H4 (cell line): ENCODE data around the gene SLC38A3. TPM values are rescaled to one million over a fixed set of nuclear protein-coding genes. Genes with fewer than 3 reads are reported as not detected.
"Not testable (repeated sequence)": the region's sequence is repeated elsewhere in the genome, so short reads cannot be mapped to it uniquely, and the experiment has no call there.

Experiments
- DNase-seq: peaks from one replicate; pipeline ENCODE4 v3.0.0-alpha.2; 2015; ENCODE audit warnings: low spot score
- total RNA-seq: library from RNA; depleted of rRNA; stranded (reverse); fragments of >200 nt; shearing (Covaris generic); gene quantifications from 2 replicates; pipeline ENCODE4 v1.2.3, GENCODE V29; 2014

Gene SLC38A3
- total RNA-seq, 1 experiment from 2014 or later: not detected

- no peak for DNase-seq
Measured at GRCh38 chr3:50231581-50231980, 26.5 kb downstream of the SLC38A3 start.

DNA sequence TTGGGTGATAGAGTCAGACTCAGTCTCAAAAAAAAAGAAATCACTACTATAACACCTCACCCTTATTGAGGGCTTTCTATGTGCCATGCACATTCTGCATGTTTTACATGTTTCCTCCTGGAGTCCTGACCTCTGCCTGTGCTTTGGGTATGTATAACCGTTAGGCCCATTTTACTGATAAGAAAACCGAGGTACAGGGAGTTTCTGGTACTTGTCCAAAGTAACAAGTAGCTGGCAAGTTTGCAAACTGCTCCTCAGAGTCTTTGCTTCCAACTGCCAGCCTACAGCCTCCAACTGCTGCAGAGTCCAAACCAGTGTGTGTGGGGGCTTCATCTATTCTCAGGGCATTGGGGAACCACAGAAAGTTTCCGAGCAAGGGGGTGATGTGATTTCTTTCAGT is 27.2 kb downstream of the SLC38A3 start:
- no peak for DNase-seq

DNA sequence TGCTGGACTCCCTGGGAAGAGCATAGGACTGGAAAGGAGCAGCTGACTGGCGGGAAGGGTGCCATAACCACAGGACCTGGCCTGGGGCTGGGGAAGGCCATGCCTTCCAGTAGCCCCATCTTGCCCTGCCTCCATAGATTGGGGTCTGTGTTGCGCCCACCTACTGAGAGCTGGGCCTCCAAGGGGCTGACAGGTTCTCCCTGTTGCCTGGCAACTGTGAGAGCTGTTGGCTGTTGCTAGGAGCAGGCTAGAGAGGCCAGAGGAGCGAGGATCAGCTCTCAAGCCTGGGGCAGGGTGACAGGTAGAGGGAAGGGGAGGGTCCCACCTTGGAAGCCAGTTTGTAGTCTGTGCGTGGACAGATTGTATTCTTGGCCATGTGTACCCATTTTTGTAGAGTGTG is 28.1 kb downstream of the SLC38A3 start:
- no peak for DNase-seq

- peak; percentile 84 for DNase-seq
Measured at GRCh38 chr3:50235716-50236483, 30.8 kb downstream of the SLC38A3 start, which contains the start of gene GNAI2. Gene GNAI2, plus strand, starts transcription at chr3:50236204. Its CDS starts 132 bp downstream, at chr3:50236336.

- DNase-seq: no peak
Measured at GRCh38 chr3:50236484-50237132, 31.5 kb downstream of the SLC38A3 start.

DNA sequence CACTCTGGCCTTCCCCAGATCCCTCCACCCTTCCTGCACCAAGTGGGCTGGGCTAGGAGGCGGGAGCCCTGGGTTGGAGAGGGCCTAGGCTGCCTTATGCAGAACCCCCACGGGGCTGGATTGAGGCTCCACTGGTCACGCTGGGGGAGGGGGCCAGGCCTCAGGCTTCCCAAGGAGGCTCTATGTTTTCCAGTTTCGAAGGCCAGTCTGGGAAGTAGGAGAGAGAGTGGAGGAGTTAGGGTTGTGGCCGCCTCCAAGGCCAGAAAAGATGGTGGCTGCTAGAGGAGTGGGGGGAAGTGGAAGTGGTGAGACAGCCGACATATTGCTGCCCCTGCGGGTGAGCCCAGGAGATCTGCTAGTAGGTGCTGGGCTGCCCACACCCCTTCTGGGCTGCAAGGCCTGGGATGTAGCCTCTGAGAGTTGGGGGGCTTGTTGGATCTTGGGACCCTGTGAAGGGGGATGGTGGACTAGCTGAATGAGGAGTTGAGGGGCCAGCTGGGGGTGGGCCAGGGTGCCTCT is 32.1 kb downstream of the SLC38A3 start:
- DNase-seq: no peak

GRCh38 chr3:50237754-50238548 is 32.9 kb downstream of the SLC38A3 start:
- peak; percentile 83 for DNase-seq

GRCh38 chr3:50238549-50239026 is 33.5 kb downstream of the SLC38A3 start:
- peak; percentile 74 for DNase-seq

DNA sequence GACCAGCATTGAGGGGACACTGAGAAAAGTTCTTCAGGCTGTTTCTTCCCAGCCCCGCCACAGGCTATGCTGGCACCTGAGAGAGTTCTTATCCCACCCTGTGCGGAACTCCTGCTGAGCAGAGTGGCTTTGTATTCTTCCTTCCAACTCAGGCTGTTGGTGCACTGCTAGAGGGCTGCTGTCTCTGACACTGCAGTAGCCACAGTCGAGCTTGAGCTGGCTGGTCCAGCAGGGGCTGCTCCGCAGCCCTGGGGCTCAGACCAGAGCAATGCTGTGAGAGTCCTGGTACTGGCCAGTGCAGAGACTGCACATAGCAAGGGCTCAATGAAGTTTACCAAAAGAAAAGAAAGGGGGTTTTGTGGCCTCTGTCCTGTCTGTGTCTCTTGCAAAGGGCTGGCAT is 34.6 kb downstream of the SLC38A3 start:
- no peak for DNase-seq

GRCh38 chr3:50241163-50241562 is 36.1 kb downstream of the SLC38A3 start:
- no peak for DNase-seq

GRCh38 chr3:50241713-50242380 is 36.8 kb downstream of the SLC38A3 start:
- no peak for DNase-seq

DNA sequence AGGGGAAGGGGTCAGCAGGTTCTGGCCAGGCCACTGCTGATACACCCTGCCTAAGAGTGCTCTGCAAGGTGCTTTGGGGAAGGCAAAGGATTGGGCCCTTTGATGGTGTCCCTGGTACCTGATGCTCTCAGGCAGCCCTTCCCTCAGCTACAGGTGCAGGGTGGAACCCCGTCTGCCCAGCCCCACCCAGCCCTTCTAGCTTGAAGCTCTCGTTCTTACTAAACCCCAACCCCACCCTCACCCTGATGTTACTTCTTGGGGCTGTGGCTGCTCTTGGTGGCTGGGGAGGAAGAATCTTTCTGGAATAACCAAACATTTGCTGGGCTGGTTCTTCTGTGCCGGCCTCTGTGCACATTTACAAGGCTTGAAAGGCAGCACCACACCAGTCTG is 37.3 kb downstream of the SLC38A3 start:
- DNase-seq: no peak

- no peak for DNase-seq
Measured at GRCh38 chr3:50242851-50243542, 37.9 kb downstream of the SLC38A3 start.

GRCh38 chr3:50243543-50243895 is 38.4 kb downstream of the SLC38A3 start:
- DNase-seq: no peak

DNA sequence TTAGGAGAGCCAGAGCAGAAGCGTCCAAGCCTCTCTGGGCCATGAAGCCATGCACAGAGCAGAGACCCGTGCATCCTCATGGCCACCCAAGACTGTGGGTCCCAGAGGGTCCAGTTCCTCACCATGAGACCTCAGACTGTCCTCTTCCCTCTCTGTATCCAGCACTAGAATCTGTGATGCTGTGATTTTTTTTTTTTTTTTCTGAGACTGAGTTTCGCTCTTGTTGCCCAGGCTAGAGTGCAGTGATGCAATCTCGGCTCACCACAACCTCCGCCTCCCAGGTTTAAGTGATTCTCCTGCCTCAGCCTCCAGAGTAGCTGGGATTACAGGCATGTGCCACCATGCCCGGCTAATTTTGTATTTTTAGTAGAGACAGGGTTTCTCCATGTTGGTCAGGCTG is 39.7 kb downstream of the SLC38A3 start:
- DNase-seq: not testable (repeated sequence)

DNA sequence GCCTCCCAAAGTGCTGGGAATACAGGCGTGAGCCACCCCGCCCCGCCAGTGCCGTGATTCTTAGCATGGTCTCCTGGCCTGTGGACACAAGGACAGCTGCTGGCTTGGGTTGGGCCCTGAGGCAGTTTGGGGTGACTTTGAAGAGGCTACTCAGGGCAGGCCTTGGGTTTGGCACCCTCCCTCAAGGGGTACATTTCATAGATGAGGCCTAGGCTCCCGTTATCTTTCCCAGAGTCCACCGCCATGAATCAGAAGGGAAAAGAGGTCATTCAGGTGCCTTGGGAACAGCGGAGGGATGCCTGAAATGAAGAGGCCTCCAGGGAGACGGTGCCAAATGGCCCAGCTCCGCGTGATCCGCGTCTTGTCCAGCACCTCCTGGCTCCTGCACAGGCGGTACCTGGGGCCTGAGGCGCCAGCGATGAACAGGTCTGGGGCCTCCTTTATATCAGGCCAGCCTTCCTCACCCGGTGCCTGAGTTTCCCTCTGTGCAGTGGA is 40.2 kb downstream of the SLC38A3 start:
- no peak for DNase-seq

DNA sequence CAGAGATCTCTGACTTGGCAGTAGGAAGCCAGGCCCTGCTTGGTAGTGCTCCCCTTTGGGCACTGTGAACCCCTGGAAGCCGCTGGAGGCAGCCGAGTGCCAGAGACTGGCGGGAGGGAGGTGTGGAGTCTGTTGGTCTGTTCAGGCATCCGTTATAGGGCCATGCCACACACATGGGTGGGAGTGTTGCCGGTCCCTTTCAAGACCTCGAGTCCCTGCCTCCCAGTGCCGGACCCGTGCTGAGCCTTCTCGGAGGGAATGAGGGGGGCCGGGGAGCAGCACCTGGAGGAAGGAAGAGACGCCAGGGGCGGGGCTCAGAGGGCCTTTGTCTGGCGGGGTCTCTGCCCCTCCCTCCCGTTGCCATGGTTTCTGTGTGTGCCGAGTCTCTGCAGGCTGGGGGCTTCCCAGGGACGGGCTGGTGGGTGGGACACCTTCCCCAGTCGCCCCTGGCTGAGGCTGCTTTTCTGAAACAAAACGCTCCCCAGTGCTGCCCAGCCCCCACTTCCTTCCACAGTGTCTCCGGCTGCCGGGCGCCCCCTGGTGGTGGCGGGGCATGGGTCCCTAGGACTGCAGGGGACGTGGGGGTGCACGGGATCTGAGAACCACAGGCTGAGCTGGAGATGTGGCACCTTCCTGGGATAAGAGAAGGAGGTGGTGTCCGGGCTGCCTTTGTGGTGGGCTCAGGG is 40.9 kb downstream of the SLC38A3 start:
- peak; percentile 33 for DNase-seq

GRCh38 chr3:50246517-50246954 is 41.5 kb downstream of the SLC38A3 start:
- DNase-seq: peak; percentile 98

DNA sequence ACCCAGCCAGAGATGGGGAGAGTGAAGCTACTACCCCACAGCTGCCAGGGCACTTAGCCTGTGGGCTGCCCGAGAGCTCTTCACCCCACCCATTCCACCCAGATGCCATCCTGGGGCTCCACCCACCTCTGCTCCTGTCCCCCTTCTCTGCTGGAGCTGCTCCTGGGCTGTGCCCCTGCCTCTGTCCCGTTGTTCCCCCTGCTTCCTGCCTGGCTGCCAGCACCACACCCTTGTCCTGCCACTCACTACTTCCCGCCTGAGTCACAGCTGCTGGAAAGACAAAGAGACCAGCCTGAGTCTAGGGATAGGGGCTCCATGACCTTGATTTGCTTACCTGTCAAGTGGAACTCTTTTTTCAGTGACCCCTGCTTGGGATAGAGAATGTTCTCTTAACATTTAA is 43.3 kb downstream of the SLC38A3 start:
- DNase-seq: no peak

GRCh38 chr3:50249457-50249856 is 44.4 kb downstream of the SLC38A3 start:
- DNase-seq: no peak
